BJ (cell line): ENCODE measurements around the gene PKD1. TPM values are rescaled to one million over a fixed set of nuclear protein-coding genes. Genes with fewer than 3 reads are reported as not detected.

Source experiments
- CTCF ChIA-PET: fragments of 350-600 bp; formaldehyde crosslinking; extraction: SDS; loops from one replicate; lab custom pipeline; 2021; ENCODE audit warnings: antibody characterized with exemption, inconsistent platforms; lab: Yijun Ruan, JAX
- POLR2A ChIA-PET: fragments of 300-600 bp; sonication (Branson Sonifier 250); formaldehyde crosslinking; extraction: SDS; loops from one replicate; lab custom pipeline; 2021; ENCODE audit warnings: antibody characterized with exemption; lab: Charles Lee
- DNase-seq: peaks from one replicate; pipeline ENCODE4 v3.0.0-alpha.2; 2011; ENCODE audit warnings: low read depth
- H3K27me3 ChIP-seq: 2 replicates; pipeline ENCODE4 v1.6.0; 2011; ENCODE audit warnings: low read length; ENCODE audit not compliant: control insufficient read depth, insufficient read depth
- H3K36me3 ChIP-seq: 2 replicates; pipeline ENCODE4 v1.5.1; 2011; ENCODE audit warnings: low read length; ENCODE audit not compliant: control insufficient read depth, insufficient read depth
- H3K4me3 ChIP-seq: 2 replicates; pipeline ENCODE4 v1.5.1; 2011; ENCODE audit warnings: low read depth, mild to moderate bottlenecking, control low read depth, low read length
- polyA plus RNA-seq: library from polyadenylated mRNA; depleted of rRNA; stranded (reverse); fragments of >200 nt; gene quantifications from 2 replicates; pipeline ENCODE4 v1.2.3, GENCODE V29; 2011
- TF ChIP-seq, protein P1 (sequence below): IDR thresholded peaks from 2 replicates; pipeline ENCODE4 v1.5.1; 2011; ENCODE audit warnings: low read depth, mild to moderate bottlenecking, control low read depth, inconsistent platforms, low read length, moderate library complexity; ENCODE audit not compliant: insufficient read depth

The PKD1 gene
- polyA plus RNA-seq, 1 experiment, result 76.1 TPM

DNA sequence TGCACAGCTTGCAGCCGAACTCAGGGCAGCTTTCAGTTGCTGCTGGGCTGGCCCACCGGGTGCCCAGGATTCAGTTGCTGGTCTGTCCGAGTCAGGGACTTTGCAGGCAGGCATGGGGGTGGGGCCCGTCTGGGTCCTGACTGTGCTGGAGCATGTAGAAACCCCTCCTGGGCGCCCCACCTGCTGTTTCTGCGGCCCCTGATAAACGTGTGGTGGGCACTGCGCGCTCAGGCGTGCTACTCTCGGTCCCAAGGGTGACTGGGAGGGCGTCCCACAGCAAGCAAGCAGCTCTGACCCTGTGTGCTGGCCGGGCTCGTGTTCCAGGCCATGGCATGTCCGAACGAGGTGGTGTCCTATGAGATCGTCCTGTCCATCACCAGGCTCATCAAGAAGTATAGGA, 75.4 kb downstream of the PKD1 start:
- no peaks in the 10 kb centered on the region for H3K27me3 ChIP-seq
- TF ChIP-seq, protein P1, sequence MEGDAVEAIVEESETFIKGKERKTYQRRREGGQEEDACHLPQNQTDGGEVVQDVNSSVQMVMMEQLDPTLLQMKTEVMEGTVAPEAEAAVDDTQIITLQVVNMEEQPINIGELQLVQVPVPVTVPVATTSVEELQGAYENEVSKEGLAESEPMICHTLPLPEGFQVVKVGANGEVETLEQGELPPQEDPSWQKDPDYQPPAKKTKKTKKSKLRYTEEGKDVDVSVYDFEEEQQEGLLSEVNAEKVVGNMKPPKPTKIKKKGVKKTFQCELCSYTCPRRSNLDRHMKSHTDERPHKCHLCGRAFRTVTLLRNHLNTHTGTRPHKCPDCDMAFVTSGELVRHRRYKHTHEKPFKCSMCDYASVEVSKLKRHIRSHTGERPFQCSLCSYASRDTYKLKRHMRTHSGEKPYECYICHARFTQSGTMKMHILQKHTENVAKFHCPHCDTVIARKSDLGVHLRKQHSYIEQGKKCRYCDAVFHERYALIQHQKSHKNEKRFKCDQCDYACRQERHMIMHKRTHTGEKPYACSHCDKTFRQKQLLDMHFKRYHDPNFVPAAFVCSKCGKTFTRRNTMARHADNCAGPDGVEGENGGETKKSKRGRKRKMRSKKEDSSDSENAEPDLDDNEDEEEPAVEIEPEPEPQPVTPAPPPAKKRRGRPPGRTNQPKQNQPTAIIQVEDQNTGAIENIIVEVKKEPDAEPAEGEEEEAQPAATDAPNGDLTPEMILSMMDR, result no peak
- ChIA-PET POLR2A (interaction anchor here (0.6 kb wide), 1 partner anchor 95 kb away, joined by 3 read pairs; the partner anchor contains the start of gene TRAF7), CTCF (interaction anchor here (0.8 kb wide), 1 partner anchor 38 kb away, joined by 4 read pairs; no protein-coding TSS in a partner anchor)
- H3K4me3 ChIP-seq, result no peak overlapping the region
- peaks cover 37% of the 10 kb centered on the region for H3K36me3 ChIP-seq
- DNase-seq, result no peak

DNA sequence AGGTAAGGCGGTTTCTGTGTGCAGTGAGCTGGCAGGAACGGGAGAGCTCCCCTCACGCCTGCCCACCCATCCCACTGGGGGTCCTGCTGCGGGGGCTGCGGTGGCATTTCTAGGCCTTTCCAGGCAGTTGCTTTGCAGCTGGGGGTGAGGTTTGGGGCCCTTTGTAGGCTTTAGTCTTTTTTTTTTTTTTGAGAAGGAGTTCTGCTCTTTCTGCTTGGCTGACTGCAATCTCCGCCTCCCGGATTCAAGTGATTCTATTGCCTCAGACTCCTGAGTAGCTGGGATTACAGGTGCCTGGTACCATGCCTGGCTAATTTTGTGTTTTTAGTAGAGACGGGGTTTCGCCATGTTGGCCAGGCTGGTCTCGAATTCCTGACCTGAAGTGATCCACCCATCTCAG, 76.8 kb downstream of the PKD1 start:
- no peak for DNase-seq
- Histone ChIP-seq H3K36me3 (peaks cover 36% of the 10 kb centered on the region), H3K4me3 (no peak overlapping the region), H3K27me3 (no peaks in the 10 kb centered on the region)
- TF ChIP-seq, protein P1, result no peak
- POLR2A ChIA-PET, result interaction anchor here (0.6 kb wide), 1 partner anchor 94 kb away, joined by 15 read pairs; the partner anchor contains the start of gene RPS2
- CTCF ChIA-PET, result interaction anchor here (4.8 kb wide), 1 partner anchor 35 kb away, joined by 34 read pairs; no protein-coding TSS in a partner anchor

DNA sequence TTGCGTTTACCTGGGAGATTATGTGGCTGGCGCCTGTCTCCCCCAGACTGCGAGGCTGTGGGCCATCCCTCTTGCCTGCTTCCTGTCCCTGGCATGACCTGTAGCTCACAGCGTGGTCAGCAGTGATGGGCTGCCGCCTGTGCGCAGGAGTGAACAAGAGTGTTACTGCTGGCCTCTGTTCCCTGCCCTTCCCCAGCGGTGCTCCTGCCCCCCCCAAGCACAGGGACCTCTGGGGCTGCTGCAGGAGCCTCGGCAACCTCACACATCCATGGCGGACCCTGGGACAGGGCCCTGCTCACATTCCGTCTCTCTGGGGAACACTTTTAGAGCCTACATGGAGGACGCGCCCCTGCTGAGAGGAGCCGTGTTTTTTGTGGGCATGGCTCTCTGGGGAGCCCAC, 77.3 kb downstream of the PKD1 start:
- no peak for DNase-seq
- CTCF ChIA-PET, result interaction anchor here (4.8 kb wide), 1 partner anchor 35 kb away, joined by 34 read pairs; no protein-coding TSS in a partner anchor
- Histone ChIP-seq H3K4me3 (no peak overlapping the region), H3K36me3 (peaks cover 35% of the 10 kb centered on the region), H3K27me3 (no peaks in the 10 kb centered on the region)
- TF ChIP-seq, protein P1, result no peak
- POLR2A ChIA-PET, result no interaction called here

DNA sequence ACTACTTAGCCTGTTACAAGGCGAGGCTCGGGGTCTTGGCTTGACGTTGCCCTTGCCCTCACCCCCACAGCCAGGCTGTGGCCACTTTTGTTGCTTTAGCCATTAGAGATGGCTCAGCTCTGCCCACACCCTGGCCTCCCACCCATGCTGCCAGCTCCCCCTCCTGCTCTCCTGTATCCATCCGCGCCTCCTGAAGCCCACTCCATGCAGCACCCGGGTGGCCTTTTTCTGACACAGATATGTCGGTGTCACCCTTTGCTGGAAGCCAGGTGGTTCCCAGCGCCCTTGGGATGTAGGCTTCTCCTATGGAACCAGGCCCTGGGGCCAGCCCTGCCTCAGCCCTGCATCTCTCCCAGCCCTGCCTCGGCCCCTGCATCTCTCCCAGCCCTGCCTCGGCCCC, 78.3 kb downstream of the PKD1 start:
- DNase-seq, result no peak
- H3K27me3 ChIP-seq, result no peaks in the 10 kb centered on the region
- ChIA-PET POLR2A (interaction anchor here (0.6 kb wide), 1 partner anchor 93 kb away, joined by 7 read pairs; the partner anchor contains the start of gene RPS2), CTCF (interaction anchor here (0.9 to 4.8 kb wide), 5 partner anchors 8 to 35 kb away, joined by 3 to 34 read pairs (median 8); partner anchors contain the start of genes NTHL1 and TSC2)
- H3K4me3 ChIP-seq, result no peak overlapping the region
- peaks cover 35% of the 10 kb centered on the region for H3K36me3 ChIP-seq
- TF ChIP-seq, protein P1, result no peak

DNA sequence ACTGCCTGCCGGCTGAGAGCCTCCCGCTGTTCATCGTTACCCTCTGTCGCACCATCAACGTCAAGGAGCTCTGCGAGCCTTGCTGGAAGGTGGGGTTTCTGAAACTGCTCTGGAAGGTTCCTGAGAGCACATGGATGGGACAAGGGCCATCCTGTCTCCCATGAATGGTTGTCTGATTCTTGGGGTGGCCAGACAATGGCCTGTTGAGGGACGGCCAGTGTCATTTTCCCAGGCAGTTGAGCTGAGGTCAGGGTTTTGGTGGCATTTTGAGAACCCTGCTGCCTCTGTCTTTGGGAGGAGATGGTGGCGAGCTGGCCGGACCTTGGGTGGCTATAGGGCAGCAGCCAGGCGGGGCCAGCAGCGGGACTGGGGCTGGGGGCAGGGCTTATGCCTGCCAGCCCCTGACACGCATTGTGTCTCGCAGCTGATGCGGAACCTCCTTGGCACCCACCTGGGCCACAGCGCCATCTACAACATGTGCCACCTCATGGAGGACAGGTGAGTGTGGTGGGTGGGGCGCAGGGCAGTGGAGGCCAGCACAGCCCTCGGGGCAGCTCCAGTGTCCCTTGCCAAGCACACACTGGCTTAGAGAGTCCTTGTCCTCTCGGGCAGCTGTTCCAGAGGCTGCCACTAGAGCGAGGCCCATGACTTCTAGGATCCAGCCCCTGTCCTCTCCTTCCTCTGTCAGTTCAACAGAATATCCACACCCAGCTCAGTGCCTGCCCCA, 78.9 kb downstream of the PKD1 start:
- POLR2A ChIA-PET, result interaction anchor here (0.5 to 0.6 kb wide), 2 partner anchors 39 to 92 kb away, joined by 7 to 11 read pairs; partner anchors contain the start of gene RPS2

More for the DNA sequence above, 78.9 kb downstream of the PKD1 start:
- peaks cover 35% of the 10 kb centered on the region for H3K36me3 ChIP-seq
- no peaks in the 10 kb centered on the region for H3K27me3 ChIP-seq
- TF ChIP-seq, protein P1, result no peak
- no peak overlapping the region for H3K4me3 ChIP-seq
- CTCF ChIA-PET, result interaction anchor here (0.6 to 4.8 kb wide), 11 partner anchors 9 to 138 kb away, joined by 3 to 34 read pairs (median 3); partner anchors contain the start of genes NTHL1 and TSC2
- DNase-seq, result no peak
